Measurements from ENCODE around the gene ACP3. TPM values are rescaled to one million over a fixed set of nuclear protein-coding genes. Genes with fewer than 3 reads are reported as not detected.

ACP3 gene
- total RNA-seq, 3 donors from 2014 or later (not counting 1 experiment from before 2014, with no cell fraction given), result 0.75 to 2.1 (median 1.7) TPM

- intact Hi-C loops (cut with micrococcal nuclease), result no loop called here
- no peaks in the 10 kb centered on the region for H3K36me3 Mint-ChIP-seq
- DNase-seq (peak in 1 of 2 donors; percentile 57), ATAC-seq (peak in 2 of 3 donors; percentile 53 to 54)
- Histone ChIP-seq H3K4me3 (ENCODE audit: low read length) (no peak overlapping the region), H3K4me1 (ENCODE audit: control insufficient read depth, insufficient read depth, low read length) (no peaks in the 10 kb centered on the region), H3K36me3 (ENCODE audit: control insufficient read depth, insufficient read depth, low read length) (no peaks in the 10 kb centered on the region), H3K27ac (ENCODE audit: low read length) (no peak overlapping the region), H3K27me3 (ENCODE audit: control insufficient read depth, insufficient read depth, low read length) (no peaks in the 10 kb centered on the region), H3K9me3 (ENCODE audit: control insufficient read depth, insufficient read depth, low read length) (no peaks in the 10 kb centered on the region)
- no peak overlapping the region for H3K4me3 Mint-ChIP-seq
- H3K4me1 Mint-ChIP-seq, result no peaks in the 10 kb centered on the region
- H3K27me3 Mint-ChIP-seq (ENCODE audit: low read depth in 2 of 2), result peaks cover 8 to 13% of the 10 kb centered on the region in 2 donors
- WGBS (ENCODE audit: insufficient coverage), result 52% methylated on average over 4 of the region's 5 CpGs
- H3K9me3 Mint-ChIP-seq, result no peaks in the 10 kb centered on the region
- no peak overlapping the region for H3K27ac Mint-ChIP-seq
- TF ChIP-seq, protein P1, sequence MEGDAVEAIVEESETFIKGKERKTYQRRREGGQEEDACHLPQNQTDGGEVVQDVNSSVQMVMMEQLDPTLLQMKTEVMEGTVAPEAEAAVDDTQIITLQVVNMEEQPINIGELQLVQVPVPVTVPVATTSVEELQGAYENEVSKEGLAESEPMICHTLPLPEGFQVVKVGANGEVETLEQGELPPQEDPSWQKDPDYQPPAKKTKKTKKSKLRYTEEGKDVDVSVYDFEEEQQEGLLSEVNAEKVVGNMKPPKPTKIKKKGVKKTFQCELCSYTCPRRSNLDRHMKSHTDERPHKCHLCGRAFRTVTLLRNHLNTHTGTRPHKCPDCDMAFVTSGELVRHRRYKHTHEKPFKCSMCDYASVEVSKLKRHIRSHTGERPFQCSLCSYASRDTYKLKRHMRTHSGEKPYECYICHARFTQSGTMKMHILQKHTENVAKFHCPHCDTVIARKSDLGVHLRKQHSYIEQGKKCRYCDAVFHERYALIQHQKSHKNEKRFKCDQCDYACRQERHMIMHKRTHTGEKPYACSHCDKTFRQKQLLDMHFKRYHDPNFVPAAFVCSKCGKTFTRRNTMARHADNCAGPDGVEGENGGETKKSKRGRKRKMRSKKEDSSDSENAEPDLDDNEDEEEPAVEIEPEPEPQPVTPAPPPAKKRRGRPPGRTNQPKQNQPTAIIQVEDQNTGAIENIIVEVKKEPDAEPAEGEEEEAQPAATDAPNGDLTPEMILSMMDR (IDR thresholded peaks at IDR 0.05), result peak; percentile 52
Measured at GRCh38 chr3:132399054-132399929, 82.1 kb downstream of the ACP3 start.

- H3K4me3 ChIP-seq (ENCODE audit: low read length), result no peak overlapping the region
- no peak overlapping the region for H3K27ac ChIP-seq (ENCODE audit: low read length)
- H3K36me3 ChIP-seq (ENCODE audit: control insufficient read depth, insufficient read depth, low read length), result no peaks in the 10 kb centered on the region
- Mint-ChIP-seq H3K4me1 (no peaks in the 10 kb centered on the region), H3K9me3 (no peaks in the 10 kb centered on the region), H3K4me3 (no peak overlapping the region), H3K27ac (no peak overlapping the region), H3K27me3 (ENCODE audit: low read depth in 2 of 2) (peaks cover 12 to 16% of the 10 kb centered on the region in 2 donors), H3K36me3 (no peaks in the 10 kb centered on the region)
- 95% methylated on average over 13 of the region's 13 CpGs for WGBS (ENCODE audit: insufficient coverage)
- DNase-seq (no peak), ATAC-seq (no peak)
- TF ChIP-seq, protein P1 (IDR thresholded peaks at IDR 0.05), result no peak
- intact Hi-C loops (cut with micrococcal nuclease), result no loop called here
- H3K27me3 ChIP-seq (ENCODE audit: control insufficient read depth, insufficient read depth, low read length), result no peaks in the 10 kb centered on the region
- no peaks in the 10 kb centered on the region for H3K9me3 ChIP-seq (ENCODE audit: control insufficient read depth, insufficient read depth, low read length)
- no peaks in the 10 kb centered on the region for H3K4me1 ChIP-seq (ENCODE audit: control insufficient read depth, insufficient read depth, low read length)
Measured at GRCh38 chr3:132401255-132401654, 84.0 kb downstream of the ACP3 start.

GRCh38 chr3:132404276-132404675, 87.1 kb downstream of the ACP3 start:
- TF ChIP-seq, protein P1 (IDR thresholded peaks at IDR 0.05), result no peak
- ATAC-seq (no peak), DNase-seq (no peak)
- no peak overlapping the region for H3K27ac Mint-ChIP-seq
- Histone ChIP-seq H3K4me3 (ENCODE audit: low read length) (no peak overlapping the region), H3K9me3 (ENCODE audit: control insufficient read depth, insufficient read depth, low read length) (no peaks in the 10 kb centered on the region), H3K27me3 (ENCODE audit: control insufficient read depth, insufficient read depth, low read length) (no peaks in the 10 kb centered on the region), H3K4me1 (ENCODE audit: control insufficient read depth, insufficient read depth, low read length) (no peaks in the 10 kb centered on the region), H3K36me3 (ENCODE audit: control insufficient read depth, insufficient read depth, low read length) (no peaks in the 10 kb centered on the region), H3K27ac (ENCODE audit: low read length) (no peak overlapping the region)
- H3K9me3 Mint-ChIP-seq, result no peaks in the 10 kb centered on the region
- H3K27me3 Mint-ChIP-seq (ENCODE audit: low read depth in 2 of 2), result peaks cover 12 to 27% of the 10 kb centered on the region in 2 donors
- no peaks in the 10 kb centered on the region for H3K4me1 Mint-ChIP-seq
- WGBS (ENCODE audit: insufficient coverage), result 100% methylated on average over 1 of the region's 3 CpGs
- no peak overlapping the region for H3K4me3 Mint-ChIP-seq
- intact Hi-C loops (cut with micrococcal nuclease), result no loop called here
- H3K36me3 Mint-ChIP-seq, result no peaks in the 10 kb centered on the region
